Eye (tissue), 1 donor: ENCODE measurements around the gene AGTR1.
"Not testable (repeated sequence)": the region's sequence is repeated elsewhere in the genome, so short reads cannot be mapped to it uniquely, and the experiment has no call there.

ENCODE experiments used
- DNase-seq: peaks from one replicate; pipeline ENCODE4 v3.0.0-alpha.2; 2015

AGTR1 gene

GRCh38 chr3:148718982-148719862 is 21.5 kb downstream of the AGTR1 start:
- peak; percentile 28 for DNase-seq

GRCh38 chr3:148720873-148721272 is 23.2 kb downstream of the AGTR1 start:
- no peak for DNase-seq

- DNase-seq: no peak
Observed at GRCh38 chr3:148723631-148724030, 25.9 kb downstream of the AGTR1 start.

DNA sequence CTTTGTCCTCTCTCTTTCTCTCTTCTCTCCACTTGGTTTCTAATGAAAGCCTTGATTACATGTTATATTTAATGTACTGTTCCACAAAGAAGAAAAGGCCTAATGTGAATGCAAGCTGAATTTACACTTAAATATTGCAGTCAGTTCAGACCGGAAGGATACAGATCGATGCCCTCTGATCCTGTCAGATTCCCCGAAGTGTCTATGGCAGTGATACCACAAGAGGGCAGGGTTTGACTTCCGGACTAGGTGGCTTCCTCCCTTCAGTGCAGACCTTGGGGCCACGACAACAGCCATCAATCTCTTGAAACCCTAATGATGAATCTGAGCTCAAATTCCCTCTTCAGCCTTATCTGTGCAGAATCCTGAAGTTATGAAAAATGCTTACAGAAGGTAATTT is 29.5 kb downstream of the AGTR1 start:
- DNase-seq: peak; percentile 74

- no peak for DNase-seq
Observed at GRCh38 chr3:148728753-148729152, 31.1 kb downstream of the AGTR1 start.

DNA sequence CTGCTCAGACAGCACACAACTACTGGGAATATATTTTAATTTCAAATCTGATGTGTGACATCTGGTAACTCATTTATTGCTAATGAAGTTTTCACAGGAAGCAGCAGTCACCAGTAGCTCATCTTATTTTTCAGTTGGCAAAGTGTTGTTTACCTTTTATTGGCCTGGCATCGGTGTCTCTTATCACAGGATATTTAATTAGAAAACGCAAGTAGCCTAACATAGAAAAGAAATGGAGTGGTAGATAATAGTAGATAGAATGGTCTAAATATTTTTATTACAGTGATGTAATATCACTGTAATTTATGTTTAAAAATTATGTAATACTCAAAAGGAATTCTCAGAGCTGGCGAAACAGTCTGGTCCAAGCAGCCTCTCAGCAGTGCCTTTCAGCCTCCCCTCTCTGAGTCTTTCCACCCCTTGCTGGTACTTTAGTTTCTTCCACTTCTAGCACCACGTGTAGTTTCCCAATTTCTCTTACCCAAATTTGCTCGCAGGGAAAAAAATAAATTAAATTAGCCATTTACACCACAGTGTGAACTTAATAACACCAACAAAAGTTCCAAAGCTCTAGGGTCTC is 31.9 kb downstream of the AGTR1 start:
- DNase-seq: no peak

- DNase-seq: no peak
Observed at GRCh38 chr3:148730676-148731075, 33.0 kb downstream of the AGTR1 start.

DNA sequence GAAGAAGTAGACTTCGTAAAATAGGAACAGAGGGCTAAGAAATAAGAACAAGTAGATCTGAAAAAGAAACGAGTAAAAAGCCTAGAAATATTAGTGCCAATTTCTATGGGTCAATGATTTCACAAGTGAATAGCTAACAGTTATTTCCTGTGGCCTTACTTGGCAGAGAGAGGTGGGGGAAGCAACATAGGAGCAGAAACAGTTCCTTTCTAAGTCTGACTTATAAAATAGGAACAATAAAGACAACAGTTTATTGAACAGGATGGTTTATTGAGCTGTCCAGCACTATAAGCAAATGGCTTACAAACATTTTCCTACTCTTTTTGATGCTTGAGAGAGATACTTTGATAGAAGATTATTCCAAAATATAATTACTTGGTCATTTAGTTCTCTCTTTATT is 37.9 kb downstream of the AGTR1 start:
- no peak for DNase-seq

GRCh38 chr3:148736086-148736485 is 38.4 kb downstream of the AGTR1 start:
- no peak for DNase-seq

- DNase-seq: no peak
Observed at GRCh38 chr3:148737104-148737530, 39.4 kb downstream of the AGTR1 start.

DNA sequence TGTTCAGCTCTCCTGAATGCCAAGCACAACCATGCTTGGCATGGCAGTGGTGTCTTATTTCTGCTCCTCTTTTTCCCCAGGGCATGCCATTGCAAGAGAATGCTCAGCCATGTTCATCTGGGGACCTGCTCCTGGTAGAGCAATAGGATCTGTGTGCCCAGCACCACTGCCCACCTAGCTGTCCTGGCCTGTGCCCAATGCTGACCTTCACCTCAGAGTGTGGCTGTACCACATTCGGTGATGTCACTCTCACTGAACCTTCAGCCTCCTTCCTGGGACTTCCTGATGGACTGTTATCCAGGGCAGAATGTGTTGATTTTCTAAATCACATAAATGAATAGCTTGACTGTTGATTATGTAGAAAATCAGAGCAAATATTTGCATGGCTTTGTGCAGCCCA is 42.0 kb downstream of the AGTR1 start:
- no peak for DNase-seq

DNA sequence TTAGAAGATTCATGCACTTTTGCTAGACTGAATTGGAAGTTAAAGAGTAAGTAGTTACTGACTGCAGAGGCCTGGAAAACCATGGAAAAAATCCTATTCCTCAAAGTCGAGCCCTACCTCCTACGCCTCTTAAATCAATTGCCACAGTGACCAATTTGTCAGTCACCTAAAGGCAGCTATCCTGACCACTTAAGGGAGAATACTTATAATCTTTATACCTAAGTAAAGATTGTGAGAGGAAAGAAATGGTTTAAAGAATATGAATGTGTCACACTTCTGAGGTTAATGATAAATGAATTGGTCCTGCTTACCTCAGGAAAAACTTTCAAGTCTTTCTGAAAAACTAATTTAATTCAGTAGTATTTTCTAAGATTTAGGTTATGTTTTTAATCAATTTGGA is 42.6 kb downstream of the AGTR1 start:
- DNase-seq: no peak

DNA sequence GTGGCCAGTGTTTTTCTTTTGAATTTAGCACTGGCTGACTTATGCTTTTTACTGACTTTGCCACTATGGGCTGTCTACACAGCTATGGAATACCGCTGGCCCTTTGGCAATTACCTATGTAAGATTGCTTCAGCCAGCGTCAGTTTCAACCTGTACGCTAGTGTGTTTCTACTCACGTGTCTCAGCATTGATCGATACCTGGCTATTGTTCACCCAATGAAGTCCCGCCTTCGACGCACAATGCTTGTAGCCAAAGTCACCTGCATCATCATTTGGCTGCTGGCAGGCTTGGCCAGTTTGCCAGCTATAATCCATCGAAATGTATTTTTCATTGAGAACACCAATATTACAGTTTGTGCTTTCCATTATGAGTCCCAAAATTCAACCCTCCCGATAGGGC is 43.5 kb downstream of the AGTR1 start:
- no peak for DNase-seq

- DNase-seq: no peak
Observed at GRCh38 chr3:148742118-148742517, 44.4 kb downstream of the AGTR1 start.

DNA sequence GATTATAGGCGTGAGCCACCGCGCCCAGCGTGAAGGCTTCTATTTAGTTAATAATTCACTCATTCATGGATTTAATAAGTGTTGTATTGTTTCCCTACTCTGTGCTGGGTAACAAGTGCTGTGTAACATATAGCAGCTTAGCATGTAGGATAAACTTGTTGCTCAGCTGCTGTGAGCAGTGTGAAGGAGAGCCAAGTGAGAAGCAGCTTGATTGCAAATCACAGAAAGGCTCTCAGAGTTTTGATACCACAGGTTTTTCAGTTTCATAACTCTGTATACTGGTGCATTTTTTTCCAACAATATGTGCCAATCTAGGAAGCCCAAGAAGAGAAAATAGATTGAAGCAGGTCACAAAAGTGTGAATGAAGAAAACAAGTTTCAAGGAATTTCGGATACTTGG is 48.4 kb downstream of the AGTR1 start:
- no peak for DNase-seq

DNA sequence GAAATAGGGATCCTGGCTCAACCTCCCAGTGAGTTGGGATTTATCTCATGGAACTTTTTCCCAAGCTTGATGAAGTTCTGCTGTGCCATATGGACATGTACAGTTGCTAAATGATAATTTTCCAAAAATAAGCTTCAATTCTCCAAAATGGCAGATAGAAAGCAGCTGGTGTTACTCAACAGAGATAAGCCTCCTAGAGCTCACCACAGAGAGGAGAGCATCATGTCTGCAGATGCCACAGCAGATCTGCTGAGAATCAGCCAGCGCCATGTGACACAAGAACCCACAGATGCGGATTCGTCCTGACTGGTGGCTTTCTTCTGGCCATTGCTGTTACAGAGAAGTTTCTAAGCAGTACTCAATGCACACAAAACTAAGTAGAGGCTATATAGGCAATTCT is 50.6 kb downstream of the AGTR1 start:
- DNase-seq: no peak

GRCh38 chr3:148750296-148750695 is 52.6 kb downstream of the AGTR1 start:
- DNase-seq: no peak

DNA sequence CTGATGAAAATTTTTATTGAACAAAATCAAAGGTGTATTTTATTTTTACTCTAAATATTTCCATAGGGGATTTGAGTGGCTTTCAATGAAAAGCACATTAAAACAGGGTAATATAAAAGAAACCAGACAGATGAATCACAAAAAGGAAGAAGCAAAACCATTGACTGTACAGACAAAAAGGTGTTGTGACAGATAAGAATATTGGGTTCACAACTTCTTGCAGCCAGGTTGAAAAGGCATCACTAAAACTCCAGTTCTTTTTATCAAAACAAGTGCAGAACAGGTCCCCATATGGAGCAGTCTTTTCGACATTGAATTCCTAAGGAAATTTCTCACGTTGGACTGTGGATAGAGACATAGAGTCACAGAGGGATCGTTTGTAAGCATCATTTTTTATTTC is 53.8 kb downstream of the AGTR1 start:
- no peak for DNase-seq

GRCh38 chr3:148753385-148753784 is 55.7 kb downstream of the AGTR1 start:
- DNase-seq: not testable (repeated sequence)

DNA sequence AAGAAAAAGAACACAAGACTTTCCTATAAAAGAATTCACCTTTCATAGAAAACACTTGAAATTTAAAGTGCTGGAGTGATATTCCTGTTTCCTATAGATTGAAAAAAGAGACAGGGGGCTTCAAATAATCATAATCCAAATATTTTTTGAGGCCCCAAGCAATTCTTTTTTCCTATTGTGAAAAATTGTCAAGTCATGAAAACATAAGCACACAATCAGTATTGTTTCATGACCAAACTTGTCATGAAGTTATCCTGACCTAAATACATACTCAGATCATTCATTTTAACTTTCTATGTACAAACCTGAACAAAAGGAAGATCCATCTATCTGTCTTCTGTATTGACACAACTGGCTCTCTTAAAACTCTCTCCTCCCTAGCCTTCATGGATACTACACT is 57.9 kb downstream of the AGTR1 start:
- no peak for DNase-seq

DNA sequence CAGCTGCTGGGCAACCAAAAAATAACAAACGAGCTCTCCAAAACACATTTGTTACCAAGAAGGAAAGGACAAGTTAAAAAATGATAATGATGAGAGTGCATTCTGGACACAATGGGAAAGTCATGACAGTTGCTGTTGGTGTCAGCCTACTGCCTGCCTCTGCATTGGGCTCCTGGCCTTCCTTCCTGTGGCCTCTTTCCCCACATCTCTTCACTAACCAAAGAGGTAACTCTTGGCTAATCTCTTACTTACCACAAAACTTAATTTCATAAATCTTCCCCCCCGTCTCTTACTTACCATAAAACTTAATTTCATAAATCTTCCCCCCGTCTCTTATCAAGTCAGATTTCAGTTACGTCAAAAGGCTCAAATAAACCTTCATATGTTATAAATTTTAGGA is 58.6 kb downstream of the AGTR1 start:
- DNase-seq: no peak

DNA sequence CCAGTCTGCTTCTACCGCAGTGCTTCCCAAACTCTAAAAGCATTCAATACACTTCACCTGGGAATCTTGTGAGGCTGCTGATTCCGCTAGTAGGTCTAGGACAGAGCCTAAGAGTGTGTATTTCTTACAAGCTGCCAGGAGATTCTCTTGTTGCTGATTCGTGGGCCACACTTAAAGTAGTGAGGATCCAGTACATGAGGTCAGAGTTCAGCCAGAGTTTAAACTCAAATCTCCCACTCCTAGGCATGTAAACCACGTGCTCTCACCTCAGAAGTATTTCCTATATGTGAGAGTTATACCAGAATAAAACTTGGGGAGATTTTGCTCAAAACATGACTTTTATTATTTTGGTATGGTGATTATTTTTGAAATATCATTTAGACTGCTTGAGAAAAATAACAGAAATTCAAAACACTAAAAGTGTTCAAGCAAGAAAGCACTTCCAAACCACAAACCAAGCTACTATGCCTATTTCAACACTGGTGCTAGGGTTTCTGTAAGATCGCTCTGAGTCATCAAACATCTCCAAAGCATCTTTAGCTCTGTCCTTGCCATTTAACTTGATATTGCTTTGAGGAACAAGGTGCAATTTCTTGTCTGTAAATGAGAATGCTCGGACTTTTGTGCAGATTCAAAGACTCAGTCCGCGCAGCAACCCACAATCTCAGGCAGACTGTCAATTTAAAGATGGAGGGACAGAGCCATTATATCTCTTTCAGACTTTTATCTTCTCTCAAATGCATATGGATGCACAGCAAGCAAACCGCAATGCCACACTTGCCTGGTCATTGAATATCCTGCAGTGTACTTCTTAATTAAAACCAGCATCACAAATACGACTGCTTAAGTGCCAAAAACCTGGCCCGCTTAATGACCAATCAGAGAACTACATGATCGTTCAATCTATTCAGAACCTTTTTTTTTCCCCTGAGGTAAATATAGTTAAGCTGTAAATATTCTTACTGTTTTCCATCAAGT is 59.8 kb downstream of the AGTR1 start:
- no peak for DNase-seq

DNA sequence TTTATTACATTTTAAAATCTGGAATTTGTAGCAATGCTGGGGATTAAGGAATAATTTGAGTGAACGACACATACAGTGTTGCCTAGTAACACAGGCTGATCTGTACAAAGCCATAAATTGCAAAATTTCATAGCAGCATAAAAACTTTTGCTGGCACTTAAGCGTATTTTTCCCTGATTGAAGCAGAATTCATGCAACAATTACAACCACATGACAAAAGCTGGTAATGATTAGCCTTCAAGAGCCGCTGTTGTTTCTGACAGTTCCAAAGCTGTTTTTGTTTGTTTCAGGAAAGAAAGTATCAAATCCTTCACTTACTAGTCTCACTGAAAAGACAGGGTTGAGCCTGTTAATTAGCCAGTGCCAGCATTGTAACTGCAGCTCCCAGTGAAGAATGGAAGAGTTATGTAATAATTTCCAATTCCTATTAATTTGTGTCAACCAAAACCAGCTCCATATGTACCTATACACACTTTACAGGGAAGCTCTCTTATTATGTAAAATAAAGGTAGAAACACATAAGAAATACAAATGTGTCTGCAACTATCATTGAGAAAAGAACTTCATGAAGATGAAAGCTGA is 60.7 kb downstream of the AGTR1 start:
- peak; percentile 51 for DNase-seq
